ENCODE measurements around the gene SPDYE1.
"Not testable (repeated sequence)": the region's sequence is repeated elsewhere in the genome, so short reads cannot be mapped to it uniquely, and the experiment has no call there.

DNA sequence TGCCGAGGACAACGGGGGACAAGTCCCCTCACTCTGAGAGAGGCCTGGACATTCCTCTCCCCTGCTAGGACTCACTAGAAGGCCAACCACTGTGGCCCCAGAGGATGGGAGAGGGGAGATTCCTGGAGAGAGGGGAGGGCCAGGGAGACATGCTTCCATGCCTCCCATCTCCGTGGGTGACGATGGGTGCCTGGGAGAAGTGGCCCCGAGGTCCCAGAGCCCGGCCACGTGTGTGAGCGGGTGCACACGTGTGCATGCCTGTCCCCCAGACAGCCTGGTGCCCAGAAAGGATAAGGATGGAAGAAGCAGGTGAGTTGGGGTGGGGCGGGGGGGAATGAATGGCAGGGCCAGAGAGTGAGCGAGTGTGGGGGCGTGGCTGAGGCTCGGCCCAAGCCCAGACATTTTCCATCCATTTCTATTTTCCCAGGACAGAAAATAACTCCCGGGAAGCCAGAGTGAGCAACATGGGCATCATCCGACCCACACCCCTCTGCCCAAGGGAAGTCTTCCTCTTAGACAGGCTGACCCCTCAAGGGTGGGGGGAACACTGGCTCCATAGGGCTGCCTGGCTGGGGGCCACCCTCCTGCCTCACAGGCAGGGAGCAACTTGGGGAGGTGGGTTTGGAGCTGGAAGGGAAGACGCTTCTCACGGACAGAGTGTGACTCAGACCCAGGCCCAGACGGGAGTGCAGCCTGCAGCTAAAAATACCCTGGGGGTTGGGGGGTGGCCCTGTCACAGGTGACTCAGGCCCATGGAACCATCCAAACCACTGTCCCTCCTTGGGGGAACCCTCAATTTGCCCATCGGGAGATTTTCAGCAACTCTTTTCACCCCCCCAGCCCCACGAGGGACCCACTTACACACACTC is 29.3 kb upstream of the SPDYE1 start:
- TF ChIP-seq, protein P1, sequence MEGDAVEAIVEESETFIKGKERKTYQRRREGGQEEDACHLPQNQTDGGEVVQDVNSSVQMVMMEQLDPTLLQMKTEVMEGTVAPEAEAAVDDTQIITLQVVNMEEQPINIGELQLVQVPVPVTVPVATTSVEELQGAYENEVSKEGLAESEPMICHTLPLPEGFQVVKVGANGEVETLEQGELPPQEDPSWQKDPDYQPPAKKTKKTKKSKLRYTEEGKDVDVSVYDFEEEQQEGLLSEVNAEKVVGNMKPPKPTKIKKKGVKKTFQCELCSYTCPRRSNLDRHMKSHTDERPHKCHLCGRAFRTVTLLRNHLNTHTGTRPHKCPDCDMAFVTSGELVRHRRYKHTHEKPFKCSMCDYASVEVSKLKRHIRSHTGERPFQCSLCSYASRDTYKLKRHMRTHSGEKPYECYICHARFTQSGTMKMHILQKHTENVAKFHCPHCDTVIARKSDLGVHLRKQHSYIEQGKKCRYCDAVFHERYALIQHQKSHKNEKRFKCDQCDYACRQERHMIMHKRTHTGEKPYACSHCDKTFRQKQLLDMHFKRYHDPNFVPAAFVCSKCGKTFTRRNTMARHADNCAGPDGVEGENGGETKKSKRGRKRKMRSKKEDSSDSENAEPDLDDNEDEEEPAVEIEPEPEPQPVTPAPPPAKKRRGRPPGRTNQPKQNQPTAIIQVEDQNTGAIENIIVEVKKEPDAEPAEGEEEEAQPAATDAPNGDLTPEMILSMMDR (IDR thresholded peaks at IDR 0.05): not testable (repeated sequence)
- TF ChIP-seq EP300 (IDR thresholded peaks at IDR 0.05): not testable (repeated sequence)

Data from upper lobe of left lung (tissue), 4 donors.